Activated CD4-positive, alpha-beta T cell treated with anti-CD3 and anti-CD28 coated beads for 1 hour (primary cell): ENCODE results near the gene COQ10A.

Source experiments
- DNase-seq: peaks from one replicate; pipeline ENCODE4 v3.0.0-alpha.2; 2020

COQ10A gene

DNA sequence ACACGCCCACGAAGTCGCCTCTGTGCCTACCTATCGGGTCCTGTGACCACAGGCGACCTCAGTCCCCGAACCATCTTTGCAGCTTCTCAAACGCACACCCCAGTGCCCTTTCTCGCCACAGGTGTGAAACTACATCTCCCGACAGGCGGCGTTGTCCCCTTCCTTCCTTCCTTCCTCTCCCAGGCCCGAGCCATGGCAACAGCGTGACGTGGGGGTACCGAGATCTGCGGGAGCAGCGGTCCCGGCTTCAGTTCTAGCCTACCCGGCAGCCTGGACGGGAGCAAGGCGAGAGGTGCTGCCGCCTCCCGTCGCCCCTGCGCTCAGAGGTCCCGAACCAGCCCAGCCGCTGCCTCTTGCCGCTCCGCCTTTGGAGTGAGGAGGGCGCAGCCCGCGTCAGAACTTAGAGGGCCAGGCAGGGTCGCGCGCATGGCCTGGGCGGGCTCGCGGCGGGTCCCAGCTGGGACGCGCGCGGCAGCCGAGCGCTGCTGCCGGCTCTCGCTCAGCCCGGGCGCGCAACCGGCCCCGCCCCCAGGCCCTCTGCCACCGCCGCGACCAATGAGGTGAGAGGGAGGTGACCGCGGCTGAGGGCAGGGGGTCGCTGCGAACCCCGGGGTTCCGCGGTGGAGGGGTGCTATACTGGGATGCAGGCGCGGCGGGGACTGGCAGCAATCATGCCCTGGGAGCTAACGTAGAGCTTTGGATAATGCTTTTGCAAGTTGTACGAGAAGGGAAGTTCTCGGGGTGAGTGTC is at the start of gene COQ10A:
COQ10A (plus strand) TSS at position 250 of the 750 bp plus-strand sequence; CDS start at position 427, 177 bp downstream.
- peak; percentile 83 for DNase-seq

DNA sequence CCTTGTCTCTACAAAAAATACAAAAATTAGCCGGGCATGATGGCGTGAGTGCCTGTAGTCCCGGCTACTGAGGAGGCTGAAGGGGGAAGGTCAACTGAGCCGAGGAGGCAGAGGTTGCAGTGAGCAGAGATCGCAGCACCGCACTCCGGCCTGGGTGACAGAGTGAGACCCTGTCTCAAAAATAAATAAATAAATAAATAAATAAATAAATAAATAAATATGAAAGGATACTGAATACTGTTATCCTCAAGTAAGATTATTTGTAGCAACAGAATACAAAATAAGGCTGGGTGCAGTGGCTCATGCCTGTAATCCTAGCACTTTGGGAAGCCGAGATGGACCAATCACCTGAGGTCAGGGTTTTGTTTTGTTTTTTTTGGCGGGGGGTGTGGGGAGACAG is 46.9 kb upstream of the COQ10A start:
- no peak for DNase-seq

DNA sequence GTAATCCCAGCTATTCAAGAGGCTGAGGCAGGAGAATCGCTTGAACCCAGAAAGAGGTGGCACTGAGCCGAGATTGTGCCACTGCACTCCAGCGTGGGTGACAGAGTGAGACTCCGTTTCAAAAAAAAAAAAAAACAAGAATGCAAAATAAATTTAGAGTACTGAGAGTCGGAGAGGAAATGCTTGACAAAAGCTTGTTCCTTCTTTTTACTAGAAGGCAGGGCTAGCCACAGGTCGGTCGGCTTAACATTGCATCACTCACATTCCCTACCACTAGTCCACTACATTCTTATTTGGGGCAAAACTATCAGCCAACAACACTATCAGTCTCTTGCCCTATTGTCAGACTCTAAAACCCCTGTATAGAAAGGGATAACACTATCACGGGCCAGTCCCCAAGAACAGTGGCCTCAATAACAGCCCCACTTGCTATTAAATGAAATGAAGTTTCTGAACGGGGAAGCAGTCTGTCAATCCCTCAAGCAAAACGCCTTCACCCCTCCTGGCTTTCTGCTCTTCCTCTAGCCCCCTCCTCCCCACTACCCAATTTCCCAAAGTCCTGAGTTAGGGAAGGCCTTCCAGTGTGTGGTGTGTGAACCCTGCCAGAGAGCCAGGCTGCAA is 46.0 kb upstream of the COQ10A start:
- no peak for DNase-seq

DNA sequence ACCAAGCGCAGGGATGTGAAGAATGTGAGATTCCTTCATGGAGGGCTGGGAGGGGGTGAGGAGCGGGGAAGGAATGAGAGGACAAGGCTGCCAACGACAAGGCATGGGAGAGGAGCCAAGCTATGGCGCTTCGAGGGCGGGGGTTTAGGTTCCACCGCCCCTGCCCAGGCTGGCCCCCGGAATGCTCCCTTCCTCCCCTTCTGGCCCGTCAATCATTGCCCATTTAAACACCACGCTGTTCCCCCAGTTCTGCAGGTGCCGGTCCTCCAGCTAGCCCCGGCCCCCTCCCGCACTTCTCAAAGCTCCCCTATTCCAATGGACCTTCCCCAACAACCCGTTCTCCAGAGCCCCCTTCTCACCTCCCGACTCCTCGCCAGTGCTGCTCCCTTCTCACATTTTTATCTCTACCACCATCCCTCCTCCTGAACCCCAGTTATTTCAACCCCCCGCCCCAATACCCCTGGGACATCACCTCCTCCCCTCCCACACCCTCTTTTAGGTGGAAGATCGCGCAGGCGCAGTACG is 45.4 kb upstream of the COQ10A start:
- no peak for DNase-seq

DNA sequence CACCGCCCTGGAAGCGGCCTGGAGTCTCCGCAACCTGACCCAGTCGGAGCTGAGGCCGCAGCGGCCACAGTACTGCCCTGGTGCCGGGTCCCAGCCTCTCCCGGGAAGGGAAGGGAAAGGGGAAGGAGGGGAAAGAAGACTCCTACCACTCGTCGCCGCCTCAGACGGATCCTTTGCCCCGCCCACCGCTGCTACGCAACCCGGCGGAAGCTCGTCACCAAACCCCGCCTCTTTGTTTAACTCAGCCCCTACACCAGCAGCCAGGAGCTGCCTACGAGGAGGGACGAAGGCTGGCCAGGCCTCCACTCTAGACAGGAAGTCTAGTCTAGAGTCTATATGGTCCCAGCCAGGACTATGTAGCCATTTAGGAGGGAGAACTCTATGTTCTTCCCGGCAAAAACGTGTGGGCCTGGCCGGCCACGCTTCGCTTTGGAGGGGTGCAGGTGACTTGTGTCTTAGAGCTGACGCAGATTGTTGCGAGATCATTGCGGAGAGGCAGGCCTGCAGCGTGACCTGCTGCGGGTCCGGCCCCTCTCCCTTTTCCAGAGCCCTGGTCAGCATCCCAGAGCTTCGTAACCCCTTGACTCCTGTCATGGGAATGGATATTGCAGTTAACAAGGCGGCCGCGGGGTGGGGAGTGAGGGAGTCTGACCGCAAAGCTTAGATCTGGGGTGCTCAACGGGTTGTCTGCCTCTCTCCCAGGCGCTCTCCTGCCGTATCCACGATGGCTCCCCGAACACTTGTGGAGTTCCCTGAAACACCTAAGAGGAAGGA is 44.8 kb upstream of the COQ10A start, which contains the start of gene RNF41:
RNF41 (minus strand) TSS at position 166 of the 774 bp plus-strand sequence. CDS start 7,875 bp downstream, outside the sequence.
- DNase-seq, result peak; percentile 88

DNA sequence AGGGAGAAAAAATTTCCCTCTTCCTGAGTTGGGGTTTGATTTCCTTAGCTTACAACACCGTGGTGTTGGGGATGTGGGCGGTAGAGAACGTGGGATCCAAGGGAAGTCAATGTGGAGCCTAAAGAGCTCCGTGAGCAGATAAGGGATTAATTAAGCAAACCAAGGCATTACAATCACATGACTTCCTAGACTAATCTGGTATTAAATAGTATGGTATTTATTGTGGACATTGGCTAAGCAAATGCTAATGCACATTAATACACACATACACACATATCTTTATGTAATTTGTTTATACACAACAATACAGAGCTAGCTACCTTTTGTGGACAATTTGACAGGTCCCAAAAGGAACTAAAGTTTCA is 44.2 kb upstream of the COQ10A start:
- DNase-seq, result no peak

DNA sequence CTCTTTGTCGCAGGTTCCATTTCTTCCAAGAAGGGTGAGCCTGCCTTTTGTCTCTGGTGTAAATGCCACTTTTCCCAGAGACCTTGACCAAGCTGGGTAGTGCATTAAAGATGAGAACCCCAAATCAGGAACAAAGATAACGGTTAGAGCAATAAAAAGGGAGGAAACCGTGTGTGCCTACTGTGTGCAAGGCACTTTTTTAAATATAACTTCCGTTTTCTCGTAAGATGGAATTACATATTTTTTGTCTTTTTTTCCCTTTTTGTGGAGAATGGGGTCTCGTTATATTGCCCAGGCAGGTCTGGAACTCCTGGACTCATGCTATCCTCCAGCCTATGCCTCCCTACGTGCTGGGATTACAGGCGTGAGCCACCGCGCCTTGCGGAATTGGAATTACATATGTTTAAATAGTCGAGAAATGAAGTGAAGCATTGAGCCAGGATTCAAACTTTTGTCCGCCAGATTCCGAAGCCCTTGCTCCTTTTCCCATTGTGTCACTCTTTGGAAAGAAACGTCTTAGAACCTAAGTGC is 43.1 kb upstream of the COQ10A start:
- DNase-seq, result no peak

DNA sequence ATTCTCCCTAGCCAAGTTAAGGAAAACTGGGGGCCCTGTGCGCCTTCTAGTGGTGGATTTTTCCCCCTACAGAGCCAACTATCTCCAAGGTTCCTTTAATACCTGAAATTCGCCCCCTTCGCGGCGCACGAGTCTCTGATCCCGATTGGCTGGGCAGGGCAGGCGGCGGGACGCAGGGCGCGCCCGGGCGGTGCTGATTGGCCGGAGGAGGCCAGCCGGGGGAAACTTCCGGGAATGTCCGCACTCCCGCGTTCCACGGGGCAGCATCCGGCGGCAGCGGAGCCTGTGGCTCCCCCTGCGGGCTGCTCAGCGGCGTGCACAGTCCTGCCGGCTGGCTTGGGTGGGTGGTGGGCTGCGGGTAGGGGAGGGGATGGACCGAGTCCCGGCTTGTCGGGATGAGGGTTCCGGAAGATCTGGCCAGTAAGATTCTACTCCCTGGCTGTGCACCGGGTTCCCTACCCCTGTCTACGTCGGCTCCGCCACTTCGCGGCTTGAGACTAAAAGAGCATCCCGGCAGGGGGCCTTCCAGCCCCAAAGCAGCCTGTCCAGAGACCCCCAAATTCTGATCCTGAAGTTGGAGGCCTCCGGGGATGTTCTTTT is 42.5 kb upstream of the COQ10A start, which contains the start of gene NABP2:
NABP2 (plus strand) TSS at position 241 of the 600 bp plus-strand sequence. CDS start 515 bp downstream, outside the sequence.
- peak; percentile 82 for DNase-seq

DNA sequence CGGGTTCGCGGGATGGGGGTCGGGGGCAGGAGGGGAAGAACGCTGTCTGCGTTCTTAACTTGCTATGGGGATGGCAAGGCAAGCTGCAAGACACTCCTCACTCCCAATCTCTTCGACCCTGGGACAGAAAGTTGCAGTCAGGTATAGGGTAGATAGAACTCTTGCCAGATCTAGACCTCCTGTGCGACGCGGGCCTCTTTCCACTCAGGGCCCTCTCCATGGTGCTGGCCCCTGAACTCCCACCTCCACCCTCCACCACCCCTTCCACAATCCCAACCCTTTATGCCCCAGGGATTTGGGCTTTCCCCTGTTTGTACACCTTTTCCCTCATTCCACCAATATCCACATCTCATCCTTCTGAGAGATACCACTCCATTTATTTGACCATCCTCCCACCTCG is 41.8 kb upstream of the COQ10A start:
- no peak for DNase-seq

DNA sequence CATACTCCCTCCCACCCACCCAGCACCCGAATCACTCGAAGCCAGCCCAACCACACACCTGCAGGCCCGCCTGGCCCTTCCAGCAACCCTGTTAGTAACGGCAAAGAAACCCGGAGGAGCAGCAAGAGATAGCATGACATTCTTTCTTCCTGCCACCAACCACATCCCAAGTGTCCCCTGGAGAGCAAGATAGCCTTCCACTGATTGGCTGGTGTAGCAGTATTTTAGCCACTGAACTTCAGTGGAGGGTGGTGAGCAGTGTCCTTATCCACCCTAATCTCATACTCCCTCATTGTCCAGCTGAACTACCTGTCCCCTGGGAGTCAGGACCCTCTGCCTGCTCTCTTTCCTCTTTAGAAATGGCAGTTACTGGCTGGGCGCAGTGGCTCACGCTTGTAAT is 37.7 kb upstream of the COQ10A start:
- DNase-seq, result no peak

DNA sequence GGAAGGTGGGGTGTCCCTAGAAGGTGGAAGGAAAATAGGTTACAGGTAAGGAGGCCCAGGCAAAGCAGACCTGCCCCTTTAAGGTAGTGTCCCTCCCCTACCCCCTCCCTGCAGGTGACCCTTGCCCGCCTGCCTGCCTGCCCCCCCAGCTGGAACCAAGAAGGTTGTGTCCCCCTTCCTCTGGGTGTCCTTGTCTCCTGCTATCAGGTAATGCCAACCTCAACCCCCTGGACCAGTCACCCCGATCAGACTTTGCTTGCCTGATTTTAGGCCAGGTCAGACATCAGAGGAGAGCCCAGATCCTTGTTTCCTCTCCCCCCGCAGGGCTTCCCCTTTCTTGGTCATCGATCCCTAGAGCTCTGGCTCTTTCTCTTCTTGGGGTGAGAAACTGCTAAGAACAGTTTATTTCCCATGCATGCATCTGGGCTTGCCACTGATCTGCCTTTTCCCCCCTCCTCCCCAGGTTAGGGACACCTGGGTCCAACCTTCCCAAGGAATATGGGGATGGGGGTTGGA is 36.8 kb upstream of the COQ10A start, which contains the start of gene SLC39A5:
SLC39A5 (plus strand) TSS at position 136 of the 516 bp plus-strand sequence. CDS start 1,224 bp downstream, outside the sequence.
- DNase-seq, result no peak

DNA sequence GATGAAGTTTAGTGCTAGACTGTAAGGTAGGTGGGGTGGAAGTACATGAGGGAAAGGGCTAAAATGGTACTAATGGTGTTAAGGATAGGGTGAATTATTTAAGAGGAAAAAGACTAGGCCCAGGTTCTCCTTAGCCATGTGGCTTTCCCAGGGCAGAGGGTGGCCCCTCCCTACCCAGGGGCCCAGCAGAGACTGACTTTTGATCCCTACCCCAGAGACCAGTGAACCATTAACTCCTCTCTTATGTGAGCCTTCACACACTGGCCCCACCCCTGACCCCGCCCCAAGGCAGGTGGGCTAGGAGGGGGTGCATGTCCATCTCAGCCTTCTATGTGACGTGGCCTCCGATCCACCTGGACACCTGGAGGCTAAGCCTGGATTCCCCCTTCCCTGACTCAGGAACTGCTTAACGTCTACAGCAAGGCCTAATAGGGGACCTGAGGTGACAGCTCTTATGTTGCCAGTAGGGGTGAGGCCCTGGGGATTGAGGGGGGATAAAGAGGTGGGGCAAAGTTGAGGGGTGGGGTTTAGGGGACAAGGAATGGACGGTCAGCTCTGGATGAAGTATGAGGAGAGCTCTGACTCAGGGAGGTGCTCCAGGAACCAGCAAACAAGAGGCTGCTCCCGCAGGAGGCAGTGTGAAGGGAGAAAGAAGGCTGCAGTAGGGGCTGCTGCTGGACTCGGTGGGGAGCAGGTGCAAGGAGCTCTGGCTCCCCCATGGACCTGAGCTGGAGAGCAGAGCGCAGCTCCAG is 36.1 kb upstream of the COQ10A start:
- DNase-seq, result no peak

DNA sequence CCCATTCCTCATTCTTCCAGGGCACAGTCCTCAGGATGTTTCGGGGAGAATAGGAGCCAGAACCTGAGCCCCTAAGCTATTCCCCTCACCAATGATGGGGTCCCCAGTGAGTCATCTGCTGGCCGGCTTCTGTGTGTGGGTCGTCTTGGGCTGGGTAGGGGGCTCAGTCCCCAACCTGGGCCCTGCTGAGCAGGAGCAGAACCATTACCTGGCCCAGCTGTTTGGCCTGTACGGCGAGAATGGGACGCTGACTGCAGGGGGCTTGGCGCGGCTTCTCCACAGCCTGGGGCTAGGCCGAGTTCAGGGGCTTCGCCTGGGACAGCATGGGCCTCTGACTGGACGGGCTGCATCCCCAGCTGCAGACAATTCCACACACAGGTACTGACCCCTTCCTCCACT is 35.6 kb upstream of the COQ10A start:
- no peak for DNase-seq

DNA sequence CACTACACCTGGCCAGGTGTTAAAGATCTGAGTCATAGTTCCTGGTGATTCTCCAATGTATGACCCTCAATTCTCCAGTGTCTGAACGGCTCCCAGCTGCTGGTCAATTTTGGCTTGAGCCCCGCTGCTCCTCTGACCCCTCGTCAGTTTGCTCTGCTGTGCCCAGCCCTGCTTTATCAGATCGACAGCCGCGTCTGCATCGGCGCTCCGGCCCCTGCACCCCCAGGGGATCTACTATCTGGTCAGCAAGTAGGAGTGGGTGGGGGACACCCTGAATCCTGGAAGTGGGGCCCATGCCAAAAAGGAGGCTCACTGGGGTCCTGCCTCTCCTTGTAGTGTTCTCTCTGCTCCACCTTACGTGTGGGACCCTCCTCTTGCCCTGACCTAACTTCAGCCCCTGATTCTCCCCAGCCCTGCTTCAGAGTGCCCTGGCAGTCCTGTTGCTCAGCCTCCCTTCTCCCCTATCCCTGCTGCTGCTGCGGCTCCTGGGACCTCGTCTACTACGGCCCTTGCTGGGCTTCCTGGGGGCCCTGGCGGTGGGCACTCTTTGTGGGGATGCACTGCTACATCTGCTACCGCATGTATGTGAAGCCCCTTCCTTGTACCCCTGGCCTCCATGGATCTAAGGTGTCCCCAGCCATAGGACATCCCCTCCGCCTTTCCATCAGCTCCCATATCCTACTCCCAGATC is 31.9 kb upstream of the COQ10A start:
- no peak for DNase-seq

DNA sequence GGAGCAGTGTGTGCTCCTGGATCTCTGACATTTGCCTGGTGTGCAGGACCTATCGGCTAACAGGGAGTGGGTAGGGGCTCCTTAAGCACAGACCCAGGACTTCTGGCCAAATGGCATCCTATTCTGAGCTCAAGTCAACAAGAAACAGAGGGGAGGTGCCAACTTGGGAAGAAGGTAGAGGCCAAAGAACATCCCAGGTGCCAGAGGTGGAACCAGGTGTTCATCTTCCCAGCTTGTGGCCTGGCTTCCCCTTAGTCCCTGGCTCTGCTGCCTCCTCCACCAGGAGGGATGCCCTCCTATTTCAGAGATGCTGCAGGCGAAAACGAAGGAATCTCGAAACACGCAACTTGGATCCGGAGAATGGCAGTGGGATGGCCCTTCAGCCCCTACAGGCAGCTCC is 30.7 kb upstream of the COQ10A start:
- DNase-seq, result no peak

DNA sequence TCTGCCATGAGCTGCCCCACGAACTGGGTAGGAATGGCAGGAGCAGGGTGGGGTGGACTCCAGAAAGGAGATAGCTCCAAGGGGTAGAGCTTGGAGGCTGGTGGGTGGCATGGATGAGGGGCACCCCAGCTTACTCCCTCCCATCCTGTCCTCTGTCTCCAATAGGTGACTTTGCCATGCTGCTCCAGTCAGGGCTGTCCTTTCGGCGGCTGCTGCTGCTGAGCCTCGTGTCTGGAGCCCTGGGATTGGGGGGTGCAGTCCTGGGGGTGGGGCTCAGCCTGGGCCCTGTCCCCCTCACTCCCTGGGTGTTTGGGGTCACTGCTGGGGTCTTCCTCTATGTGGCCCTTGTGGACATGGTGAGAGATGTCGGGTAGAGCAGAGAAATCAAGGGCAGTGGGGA is 29.8 kb upstream of the COQ10A start:
- DNase-seq, result no peak

DNA sequence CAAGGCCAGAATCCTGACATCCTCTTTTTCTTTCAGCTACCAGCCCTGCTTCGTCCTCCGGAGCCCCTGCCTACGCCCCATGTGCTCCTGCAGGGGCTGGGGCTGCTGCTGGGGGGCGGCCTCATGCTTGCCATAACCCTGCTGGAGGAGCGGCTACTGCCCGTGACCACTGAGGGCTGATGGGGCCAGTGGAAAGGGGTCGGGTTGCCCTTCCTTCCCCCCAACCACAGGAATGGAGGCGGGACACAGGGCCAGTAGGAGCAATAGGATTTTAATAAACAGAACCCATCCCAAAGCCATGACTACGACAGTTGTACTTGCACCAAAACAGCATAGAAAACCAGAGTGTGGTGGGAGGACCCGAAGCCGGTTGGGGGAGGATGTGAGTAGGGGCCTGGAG is 29.2 kb upstream of the COQ10A start:
- no peak for DNase-seq

DNA sequence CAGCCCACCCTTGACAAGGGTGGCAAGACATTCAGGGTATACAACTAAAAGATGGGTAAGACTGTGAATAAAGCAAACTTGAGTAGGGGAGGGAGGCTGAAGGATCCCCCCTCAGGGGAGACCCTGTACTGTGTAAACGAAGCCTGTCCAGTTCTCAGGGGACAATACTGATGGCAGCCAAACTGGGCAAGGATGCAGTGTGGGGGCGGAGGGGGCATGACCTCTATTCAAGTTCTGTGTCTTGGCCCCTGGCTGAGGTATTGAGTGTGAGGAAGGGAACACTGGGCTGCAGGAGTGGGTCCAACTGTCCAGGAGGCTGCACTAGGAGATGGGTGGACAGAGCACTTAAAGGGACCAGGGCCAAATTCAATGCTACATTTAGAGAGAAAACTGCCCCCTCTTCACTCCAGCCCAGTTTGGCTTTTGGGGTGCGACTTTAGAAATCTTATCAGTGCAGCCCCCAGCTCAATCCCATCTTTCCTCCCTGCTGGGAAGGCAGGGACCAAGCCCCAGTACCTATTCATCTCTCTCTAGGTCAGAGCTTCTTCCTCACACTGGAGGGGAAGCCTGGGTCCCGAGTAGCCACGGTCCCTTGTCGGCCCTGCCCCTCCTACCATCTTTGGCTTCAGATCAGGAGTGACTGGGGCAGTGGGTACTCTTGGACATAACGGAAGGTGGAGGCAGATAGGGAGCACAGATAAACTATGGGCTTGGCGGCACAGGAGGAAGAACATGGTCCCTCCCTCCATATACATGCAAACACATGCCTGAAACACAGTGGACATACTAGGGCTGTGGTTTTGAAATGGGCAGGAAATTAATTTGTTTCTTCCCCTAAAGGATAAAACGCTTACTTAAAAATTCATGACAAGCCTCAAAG is 25.1 kb upstream of the COQ10A start:
- no peak for DNase-seq

DNA sequence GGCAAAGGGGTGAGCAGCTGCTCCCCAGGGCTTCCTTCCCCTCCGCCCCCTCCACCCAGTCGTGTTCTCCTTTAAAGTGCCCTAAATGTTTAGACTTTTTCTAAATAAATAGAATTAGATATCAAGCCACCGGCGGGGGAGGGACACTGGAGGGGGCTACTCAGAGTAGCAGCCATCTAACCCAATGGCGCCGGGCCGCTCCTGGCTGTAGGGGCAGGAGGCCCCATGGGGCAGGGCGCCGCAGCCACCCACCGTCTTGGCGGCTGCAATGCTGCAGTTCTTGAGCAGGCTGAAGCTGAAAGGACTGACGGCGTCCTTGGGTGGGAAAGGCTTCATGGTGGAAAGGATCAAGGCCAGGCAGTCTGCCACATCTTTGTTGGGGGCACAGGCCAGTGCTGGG is 23.8 kb upstream of the COQ10A start:
- no peak for DNase-seq

DNA sequence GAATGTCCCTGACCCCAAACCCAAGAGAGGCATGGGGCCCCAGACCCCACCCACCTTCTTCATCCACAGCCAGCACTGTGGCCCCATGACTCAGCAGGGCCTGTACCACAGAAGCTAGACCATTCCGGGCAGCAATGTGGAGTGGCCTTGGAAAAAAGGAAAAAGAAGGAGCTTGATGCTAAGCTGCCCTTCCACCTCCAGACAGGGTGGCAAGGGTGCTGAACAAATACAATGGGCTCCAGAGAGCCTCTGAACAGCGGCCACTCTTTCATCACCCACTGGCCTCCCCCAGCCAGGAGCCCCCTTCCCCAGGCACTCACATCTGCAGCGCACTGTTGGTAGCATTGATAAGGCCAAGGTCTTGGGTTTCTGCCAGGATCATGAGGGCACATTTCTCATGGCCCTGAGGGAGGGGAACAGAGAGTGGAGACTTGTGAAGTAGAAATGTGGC is 23.0 kb upstream of the COQ10A start:
- DNase-seq, result no peak
